HG03565 (cell line): ENCODE results near the gene AHDC1.

Experiments used
- ATAC-seq: cut with Tn5 transposase; IDR thresholded peaks from one replicate; pipeline ENCODE4 v1.9.1; 2021; ENCODE audit warnings: mild to moderate bottlenecking, moderate library complexity; ENCODE audit not compliant: unreplicated experiment

The AHDC1 gene

DNA sequence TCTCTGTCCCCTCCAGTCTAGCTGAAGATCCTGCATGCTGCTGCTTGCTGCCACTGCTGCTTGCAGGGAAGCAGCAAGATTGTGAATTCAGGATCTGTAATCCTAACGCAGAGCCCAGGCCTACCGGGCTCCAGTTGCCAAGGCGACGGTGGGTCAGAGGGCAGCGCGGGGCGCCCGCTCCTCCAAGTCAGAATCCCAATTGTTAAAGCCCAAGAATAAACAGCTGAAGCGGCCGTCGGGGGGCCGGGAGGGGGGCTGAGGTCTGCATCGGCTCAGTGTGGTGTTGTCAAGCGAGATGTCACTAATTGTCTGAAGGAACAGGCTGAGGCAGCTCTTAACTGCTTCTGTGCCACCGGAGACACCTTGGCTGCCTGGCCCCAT lies 36.8 kb downstream of the AHDC1 start:
- ATAC-seq: no peak

DNA sequence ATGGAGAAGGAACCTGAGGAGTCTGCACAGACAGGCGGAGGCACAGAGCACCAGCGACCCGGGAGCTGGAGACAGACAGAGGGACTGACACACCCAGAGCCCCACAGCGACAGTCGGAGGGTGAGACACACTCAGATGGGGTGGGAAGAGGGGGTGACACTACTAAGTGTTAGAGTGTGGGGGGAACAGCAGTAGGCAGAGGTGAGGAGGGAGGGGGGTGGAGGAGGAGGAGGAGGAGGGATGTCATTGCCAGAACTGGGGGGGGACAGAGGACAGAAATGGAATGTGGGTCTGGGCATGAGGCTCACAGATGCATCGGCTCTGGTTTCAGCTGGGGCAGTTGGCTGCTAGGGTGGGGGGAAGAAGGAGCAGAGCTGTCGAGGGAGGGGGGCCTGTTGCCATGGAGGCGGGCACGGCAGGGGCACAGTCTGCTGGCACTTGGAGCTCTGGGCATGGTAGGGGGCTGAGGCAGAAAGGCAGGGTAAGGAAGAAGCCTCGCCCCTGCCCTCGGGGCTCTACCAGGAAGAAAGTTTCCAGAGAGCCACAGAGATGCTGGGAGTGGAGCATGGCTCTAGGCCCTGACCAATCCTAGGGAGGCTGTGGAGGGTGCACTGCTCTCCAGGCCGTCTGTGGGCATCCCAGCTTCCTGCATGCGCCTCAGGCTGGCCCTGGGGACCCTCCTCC lies 37.3 kb downstream of the AHDC1 start:
- no peak for ATAC-seq

DNA sequence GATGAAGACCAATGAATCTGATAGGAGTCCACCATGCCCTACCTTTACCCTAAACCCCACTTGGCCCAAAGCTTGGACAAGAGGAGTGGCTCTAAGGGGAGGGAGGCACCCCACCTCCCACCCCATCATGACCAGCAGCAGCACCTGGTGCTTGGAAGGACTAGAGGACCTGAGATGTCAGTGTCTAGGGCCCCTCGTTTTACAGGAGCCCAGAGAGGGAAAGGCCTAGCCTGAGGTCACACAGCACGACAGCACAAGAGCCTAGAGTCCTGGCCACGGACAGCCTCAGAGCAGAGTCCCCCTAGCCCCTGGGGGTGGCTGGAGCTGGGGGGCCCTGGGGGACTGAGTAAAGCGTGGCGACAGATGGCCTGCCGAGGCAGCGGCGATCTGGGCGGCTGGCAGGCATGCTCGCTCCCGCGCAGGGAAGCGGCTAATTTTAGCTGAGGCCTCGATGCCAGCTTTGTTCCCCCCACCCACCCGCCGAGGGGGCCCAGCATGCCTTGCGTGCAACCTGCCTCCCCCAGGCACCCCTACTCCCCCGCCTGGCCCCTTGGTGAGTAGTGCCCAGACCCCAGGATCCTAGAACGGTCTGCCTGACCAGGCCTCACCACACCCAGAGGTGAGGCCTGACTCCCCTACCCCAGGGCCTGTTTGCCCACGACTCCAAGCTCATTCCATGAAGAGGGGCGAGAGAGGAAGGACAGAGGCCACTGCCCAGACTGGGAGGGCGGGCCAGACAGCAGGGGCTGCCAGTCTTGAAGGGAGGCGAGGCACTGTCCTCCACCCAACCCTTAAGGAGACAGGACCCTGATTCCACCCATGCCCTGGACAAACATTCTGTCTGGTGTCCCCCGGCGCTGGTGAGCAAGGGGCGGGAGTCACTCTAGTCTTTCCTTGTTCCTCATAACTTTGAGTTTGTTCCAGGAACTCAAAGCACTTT lies 39.0 kb downstream of the AHDC1 start:
- ATAC-seq: no peak

DNA sequence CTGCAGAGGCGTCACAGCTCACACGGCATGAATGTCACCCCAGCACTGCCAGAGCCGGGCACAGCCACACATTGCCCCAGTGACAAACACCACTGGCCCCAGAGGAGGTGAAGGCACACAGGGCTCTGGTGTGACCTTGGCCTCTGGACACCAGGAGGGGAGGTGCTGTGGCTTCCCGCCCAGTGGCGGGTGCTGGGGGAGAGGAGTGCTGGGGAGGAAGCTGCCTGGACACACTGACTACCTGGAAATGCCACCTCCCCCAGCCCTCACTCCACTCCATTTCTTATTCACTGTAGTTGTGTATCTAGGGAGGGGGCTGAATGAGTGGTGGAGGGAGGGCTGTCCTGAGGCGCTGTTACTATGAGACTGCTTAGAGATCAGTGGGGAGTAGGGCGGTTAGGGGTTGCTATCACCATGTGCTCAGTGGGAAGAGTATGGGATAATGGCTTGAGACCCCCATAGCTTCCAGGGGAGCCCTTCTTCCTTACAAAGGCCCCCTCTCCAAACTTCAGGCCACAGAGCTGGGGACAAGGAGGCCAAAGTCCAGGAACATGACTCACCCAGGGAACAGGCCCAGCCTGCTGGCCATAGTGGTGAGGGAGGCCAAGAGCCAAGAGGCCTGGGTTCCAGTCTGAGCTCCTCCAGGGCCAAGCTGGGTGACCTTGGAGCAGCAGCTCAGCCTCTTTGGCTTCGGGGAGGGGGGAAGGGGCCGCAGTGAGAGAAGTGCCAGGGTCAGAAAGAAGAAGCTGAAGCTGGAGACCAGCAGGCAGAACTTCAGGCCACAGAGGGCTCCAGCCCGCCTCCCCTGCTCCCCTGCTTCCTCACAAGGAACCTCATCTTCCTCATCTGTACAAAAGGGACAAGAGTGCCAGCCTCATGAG lies 40.1 kb downstream of the AHDC1 start:
- ATAC-seq: no peak

DNA sequence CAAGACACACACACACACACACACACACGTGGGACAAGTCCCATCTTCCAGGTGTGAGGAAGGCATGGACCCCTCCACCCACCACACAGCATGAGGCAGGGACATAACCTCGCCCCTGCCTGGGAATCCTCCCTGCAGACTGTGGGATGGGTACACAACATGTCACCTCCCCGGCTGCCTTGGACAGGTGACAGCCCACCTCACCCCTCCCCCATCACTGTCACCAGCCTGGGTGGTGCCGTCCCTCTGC lies 40.7 kb downstream of the AHDC1 start:
- ATAC-seq: no peak

DNA sequence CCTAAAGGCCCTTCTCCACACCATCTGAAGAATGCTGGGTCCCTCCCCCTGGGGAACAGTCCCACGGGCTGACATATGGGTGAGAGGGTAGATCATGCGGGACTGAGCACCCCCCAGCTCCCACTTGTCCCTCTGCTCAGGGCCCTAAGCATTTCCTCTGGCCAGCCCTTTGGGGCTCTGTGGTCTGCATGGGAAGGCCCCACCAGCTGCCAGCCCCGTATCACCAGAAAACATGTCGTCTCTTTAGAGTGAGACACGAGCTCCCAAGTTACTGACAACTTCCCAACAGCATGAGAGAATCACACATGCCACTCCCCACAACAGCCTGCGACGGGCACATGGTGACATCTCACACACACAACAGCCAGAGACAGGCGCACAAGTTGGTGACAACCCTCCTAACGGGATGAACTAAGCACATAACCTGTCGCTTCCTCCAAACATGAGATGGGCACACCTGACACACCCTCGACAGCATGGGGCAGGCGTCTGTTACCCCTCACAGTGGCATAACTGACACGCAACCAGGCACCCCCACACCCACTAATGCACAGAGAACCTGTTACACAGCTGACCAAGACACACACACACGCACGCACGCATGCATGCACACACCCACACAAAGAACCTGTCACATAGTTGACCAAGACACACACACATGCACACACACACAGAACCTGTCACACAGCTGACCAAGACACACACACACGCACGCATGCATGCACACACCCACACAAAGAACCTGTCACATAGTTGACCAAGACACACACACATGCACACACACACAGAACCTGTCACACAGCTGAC lies 41.2 kb downstream of the AHDC1 start:
- ATAC-seq: no peak

DNA sequence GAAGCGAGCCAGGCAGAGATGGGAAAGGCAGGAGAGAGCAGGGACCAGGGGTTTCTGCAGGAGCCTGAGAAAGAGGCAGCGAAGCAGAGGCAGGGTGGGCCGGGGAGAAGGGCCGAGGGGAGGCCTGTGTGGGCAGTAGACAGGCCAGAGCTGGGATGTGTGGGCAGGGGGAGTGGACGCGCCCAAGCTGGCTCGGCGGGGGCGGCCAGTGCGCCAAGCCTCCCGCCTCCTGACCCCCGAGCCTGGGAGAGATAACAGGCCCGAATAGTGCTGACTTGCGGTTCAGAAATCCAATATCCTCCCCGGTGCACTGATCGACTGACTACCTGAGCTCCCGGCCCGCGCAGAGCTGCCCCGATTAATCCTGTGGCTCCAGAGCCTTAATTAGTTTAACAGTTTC lies 41.9 kb downstream of the AHDC1 start:
- no peak for ATAC-seq

DNA sequence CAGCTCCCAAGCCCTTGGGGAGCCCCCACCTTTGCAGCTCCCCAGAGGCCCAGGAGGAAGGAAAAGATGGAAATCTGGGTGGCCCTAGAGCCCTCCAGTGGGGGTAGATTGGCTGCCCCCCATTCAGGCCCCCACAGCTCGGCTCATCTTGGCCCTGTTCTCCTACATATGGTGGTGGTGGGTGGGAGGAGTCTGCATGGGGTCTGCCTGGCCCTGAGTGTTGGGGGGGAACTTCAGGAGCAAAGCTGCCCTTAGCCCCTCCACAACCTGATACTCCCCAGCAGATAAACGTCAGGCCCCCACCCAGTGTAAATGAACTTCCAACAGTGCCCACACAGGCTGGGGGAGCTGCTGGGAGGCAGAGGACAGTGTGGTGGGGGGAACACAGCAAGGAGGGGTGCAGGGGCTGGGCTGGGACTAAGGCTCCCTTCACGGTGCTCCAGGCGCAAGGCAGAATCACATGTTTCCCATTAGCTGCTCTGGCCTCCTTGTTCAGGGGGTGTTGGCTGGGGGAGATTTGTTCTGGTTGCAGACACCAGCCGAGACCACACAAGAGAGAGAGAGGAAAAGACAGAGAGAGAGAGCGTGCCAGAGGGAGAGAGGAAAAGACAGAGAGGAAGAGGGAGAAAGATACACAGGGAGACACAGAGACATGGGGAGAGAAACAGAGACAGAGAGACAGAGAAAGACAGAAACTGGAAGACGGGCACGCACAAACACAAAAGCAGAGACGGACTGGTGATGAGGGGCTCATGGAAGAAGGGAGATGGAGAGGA lies 42.6 kb downstream of the AHDC1 start:
- no peak for ATAC-seq

DNA sequence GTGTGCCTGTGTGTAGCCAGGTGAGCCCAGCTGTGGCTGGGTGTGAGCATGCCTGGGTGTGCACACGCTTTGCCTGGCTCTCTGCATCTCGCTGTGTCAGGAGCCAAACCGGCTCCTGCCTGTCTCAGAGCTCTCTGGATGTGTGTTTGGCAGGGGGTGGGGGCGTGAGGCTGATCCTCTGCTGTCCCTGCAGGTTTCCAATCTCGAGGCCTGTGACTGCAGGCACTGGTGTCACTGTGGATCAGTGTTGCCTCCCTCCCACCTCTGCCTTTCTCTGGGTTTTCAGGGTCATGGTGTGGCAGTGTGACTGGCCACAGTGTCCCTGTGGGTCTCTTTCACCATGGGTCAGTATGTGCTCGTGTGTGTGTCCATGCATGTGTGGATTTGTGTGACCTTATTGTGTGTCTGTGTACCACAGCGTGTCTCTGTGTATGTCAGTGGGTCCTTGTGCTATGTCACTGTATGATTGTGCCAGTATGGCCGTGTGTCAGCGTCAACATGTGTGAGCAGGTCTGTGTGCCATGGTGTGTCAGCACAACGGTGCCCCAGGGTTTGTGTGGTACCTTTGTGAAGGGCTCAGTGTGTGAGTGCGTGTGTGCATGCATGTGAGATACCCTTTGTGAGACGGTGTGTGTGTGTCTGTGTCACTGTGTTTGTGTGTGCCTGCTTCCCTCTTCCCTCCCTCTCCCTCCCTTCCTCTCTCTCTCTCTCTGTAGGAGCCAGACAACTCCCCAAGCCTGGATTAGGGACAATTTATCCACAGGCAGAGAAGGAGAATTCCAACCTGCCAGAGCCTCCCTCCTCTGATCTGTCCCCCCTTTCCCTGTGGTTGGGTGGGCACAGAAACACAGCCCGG lies 43.4 kb downstream of the AHDC1 start:
- ATAC-seq: no peak

DNA sequence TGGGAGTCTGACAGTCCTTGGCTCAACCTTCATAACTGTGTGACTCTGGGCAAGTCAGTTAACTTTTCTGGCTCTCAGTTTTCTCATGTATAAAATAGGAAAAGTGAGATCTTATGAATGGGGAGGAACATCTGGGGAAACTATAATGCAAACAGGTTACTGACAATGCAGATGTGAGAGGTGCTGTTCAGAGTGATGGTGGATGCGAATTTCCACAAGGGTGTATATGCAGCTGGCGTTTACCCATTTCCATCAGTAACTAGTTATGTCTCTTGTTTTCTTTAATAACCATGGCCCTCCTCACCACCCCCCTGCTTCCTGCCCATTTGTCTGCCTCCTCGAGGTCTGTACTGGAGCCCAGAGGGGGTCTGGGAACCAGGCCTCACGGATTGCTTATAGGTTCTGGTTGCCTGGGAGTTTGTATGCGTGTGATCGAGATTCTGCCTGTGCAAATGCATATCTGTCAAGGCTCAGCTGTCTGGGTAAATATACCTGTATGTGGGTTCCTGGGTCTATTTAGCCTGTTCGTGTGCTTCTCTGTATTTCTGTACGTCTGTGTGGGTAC lies 44.4 kb downstream of the AHDC1 start:
- ATAC-seq: no peak

DNA sequence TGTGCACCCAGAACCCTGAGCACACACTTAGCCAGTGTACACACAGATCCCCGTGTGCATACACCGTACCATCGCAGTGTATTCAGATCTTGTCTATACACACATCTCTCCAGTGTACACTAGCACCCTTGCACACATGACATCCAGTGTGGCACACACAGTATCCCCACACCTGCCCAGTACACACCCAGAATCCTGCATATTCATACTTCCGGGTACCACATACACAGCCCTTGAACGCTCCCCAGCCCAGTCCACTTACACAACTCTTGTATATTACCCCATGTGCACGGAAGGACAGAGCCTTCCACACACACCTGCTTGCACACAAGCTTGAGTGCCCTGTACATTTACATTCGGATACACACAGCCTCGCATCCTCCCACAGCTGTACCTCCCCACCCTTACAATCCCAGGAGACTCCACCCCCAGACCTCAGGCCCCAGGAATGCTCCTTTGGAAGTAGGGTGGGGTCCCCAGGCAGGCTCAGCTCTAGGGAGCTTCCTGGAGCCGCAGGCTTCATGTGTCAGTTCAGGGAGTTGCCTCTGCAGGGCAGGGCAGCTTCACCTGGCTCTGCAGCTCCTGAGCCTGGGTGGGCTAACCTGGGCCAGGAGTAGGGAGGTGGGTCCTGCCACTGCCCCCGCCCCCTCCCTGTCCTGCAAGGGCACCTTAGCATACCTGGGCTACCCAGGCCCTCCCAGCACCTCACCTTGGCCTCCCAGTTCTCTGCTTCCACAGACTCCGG lies 46.2 kb downstream of the AHDC1 start:
- ATAC-seq: no peak

DNA sequence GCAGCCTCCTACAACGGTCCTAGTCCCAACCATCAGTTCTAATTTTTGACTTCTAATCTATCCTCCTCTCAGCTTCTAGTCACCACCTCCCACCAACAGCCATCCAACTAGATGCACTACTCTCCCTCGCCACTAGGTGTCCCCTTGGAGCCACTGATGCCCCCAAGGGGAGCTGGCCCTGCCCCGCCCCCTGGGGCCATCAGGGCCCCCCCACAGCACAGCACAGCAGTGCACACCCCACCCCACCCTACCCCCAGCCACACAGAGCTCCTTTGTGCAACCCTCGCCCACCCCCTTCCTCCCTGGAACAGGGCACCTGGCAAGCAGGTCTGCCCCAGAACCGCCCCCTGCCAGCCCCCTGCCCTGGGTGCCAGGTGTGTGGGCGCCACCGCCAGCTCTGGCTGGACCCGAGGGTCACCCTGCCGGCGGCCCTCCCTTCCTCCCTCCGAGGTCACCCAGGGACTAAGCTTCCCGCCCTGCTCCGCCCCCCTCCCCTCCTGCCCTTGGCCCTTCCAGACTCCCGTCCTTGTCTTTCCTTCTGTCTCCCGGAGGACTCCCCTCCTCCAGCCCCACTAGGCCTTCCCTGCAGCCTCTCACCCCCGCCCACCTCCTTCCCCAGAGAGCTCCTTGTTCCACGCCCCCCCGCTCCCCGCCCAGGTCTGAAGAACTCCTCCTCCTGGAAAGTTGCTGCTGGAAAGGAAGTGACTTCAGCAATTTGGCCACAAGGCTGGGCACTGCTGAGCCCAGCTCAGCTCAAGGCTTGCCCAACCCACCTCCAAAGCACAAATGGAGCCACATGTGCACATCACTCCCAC lies 47.0 kb downstream of the AHDC1 start:
- ATAC-seq: no peak

DNA sequence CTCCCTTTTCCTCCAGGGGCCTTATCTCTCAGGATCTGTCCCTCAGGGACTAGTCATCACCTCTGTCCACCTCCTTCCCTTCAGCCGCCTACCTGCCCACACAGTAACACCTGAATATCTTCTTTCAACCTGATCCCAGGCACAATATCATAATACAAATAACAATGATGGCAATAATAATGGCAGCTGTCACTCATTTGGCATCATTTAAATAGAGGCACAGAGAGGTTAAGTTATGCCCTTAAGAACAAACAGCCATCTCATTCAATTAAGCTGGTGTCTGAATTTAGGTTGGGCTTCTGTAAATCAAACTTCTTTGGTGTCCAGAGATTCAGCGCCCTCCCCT lies 47.5 kb downstream of the AHDC1 start:
- no peak for ATAC-seq

DNA sequence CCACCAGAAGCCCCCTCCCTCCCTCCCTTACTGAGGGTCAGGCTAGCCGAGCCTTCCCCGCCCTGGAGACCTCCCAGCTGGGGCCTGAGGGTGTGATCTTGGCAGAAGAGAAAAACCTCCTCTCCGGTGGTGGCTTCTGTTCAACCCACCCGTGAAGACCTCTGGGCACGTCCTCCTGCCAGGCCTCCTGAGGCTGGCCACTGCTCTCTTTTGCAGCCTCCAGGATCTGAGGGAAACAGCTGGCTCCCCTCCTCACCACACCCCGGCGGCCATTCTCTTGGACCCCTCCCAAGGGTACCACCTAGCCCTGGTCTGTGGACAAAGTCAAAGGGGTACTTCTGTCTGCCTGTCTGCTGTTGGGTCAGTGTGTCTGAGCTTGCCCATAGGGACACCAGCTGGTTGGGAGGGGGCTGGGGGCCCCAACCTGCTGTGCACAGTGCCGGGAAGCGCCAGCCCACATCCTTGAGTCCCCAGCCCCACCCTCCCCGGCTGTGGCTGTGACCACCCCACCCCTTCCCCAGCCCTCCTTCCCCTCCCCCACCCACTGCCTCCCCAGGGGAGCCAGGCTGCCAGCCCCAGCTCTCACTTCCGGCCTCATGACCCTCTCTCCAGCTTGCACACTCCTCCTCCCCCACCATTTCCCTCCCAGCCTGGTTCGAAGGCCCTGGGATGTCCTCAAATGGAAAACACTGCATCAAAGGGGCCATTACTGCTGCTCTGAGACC lies 48.1 kb downstream of the AHDC1 start:
- no peak for ATAC-seq

DNA sequence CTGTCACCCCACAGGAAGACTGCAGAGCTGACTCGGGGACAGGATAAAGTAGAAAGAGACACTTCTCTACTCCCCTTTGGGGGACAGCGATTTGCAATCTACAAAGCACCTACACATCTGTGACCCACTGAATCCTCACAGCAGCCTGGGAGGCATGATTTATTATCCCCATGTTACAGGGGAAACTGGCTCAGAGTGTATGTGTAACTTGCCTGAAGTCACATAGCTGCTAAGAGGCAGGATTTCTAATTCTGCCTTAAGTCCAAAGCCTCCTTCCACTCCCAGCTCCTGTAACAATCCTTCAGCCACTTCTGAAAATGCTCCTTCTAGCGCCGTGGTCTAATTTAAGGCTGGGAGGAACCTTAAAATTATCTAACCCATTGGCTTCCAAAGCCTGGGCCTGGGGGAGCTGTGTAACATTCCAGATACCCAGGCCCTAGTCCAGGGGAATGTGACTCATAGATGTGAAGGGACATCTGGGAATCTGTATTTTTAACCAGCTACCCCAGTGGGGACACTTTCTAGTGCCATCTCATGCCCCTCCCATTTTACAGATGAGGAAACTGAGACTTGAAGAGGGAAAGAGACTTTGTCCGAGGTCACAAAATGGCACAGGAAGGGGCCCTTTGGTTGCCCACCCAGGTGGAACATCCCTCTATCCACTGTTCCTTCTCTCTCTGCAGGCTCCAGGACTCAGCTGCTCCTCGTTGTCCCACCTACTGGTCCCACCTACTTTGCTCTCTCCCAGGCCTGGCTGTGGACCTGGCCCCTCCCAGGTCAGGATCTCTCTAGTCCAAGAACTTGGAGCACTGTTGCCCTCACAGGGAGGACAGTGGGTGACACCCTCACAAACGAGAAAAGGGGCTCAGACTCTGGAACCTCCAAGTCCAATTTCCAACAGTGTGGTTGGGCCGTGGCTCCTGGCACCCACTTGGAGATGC lies 48.9 kb downstream of the AHDC1 start:
- ATAC-seq: no peak

DNA sequence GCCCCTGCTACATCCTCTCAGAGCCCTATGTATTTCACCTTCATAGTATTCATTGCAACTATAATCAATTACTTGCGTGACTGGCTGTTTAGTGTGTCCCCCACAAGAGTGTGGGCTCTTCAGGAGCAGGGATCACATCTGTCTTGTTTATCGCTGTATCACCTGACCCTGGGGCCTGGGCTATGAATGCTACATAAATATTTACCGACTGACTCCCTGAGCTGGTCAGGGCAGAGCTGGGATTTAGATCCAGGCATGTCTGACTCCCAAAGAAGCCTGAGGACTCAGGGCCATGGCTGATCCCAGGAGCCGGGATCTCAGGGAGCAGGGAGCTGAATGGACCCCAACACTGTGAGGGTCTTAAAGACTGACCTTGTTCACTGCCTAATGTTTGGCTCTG lies 49.7 kb downstream of the AHDC1 start:
- ATAC-seq: no peak
